ENCODE data around the gene LRP5.

GRCh38 chr11:68266936-68267880 lies 45.2 kb upstream of the LRP5 start:
- TF ChIP-seq CTCF (conservative IDR thresholded peaks at IDR 0.05; ENCODE audit: low read length) (no peak), EZH2phosphoT487 (IDR thresholded peaks at IDR 0.05; ENCODE audit: borderline replicate concordance) (no peak)

All from Loucy (cell line).